AG20443 (cell line): Measurements from ENCODE around the gene ALG2.
A peak's percentile ranks its signal among the peaks of the same experiment; 100 is the strongest.
"Not testable (repeated sequence)": the region's sequence is repeated elsewhere in the genome, so short reads cannot be mapped to it uniquely, and the experiment has no call there.

ENCODE experiments used
- DNase-seq: peaks from one replicate; pipeline ENCODE4 v3.0.0; 2012; ENCODE audit warnings: low spot score, mixed read lengths

The ALG2 gene

GRCh38 chr9:99238331-99238730 lies 16.6 kb upstream of the ALG2 start:
- DNase-seq = no peak

- not testable (repeated sequence) for DNase-seq
Observed at GRCh38 chr9:99237849-99238248, 16.1 kb upstream of the ALG2 start.

GRCh38 chr9:99237356-99237755 lies 15.6 kb upstream of the ALG2 start:
- no peak for DNase-seq

DNA sequence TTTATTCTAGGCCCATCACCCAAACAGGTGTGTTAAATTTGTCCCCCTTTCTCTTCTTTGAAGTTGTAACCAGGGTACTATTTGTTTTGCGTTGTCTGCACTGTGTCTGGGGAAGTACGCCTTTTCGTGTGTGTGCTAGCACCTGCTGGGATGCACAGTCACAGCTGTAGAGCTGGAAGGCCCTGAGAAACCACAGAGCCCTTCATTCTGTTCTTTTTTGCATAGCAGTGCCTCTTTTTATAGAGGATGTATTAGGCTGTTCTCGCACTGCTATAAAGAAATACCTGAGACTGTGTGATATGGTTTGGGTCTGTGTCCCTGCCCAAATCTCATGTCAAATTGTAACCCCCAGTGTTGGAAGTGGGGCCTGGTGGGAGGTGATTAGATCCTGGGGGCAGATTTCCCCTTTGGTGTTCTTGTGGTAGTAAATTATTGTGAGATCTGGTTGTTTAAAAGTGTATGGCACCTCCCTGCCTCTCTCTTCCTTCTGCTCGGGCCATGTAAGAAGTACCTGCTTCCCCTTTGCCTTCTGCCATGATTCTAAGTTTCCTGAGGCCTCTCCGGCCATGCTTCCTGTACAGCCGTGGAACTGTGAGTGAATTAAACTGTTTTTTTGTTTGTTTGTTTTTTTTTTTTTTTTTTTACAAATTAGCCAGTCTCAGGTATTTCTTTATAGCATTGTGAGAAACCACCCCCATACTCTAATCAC lies 14.3 kb upstream of the ALG2 start:
- DNase-seq = no peak

- no peak for DNase-seq
Observed at GRCh38 chr9:99235069-99235468, 13.3 kb upstream of the ALG2 start.

DNA sequence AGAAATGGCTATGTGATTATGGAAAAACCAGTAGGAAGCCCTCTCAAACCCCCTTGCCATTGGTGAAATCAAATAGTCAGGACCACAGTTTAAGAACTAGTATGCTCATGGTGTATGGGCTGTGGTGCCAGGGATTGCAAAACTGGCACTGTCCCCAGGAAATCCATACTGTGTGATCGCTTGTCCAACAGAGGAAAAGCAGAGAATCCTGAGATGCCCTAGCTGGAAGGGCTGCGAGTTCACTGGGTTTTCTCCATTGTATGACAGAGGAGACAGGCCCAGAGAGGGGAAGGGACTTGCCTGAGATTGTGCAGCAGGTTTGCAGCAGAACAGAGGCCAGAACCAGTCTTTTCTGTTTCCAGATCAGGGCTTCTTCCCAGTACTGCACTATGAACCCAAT lies 12.9 kb upstream of the ALG2 start:
- DNase-seq = no peak

DNA sequence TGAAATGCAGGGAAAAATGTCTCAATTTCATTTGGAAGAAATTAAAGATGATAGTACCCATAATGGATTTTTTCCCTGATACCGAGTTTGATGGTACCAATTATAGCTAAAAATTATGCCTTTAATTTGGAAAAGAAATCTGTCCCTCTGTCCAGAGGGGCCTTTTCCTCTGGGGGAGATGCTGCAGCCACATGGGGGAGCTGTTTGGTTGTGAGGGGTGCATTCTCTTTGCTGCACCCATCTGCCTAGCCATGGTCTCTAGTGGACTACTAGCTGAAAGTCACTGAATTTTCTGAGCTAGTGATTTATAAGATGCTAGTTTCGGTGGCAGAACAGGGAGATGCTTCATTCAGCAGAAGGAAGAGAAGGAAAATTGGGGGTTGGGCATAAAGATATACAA lies 10.0 kb upstream of the ALG2 start:
- peak; percentile 48 for DNase-seq

DNA sequence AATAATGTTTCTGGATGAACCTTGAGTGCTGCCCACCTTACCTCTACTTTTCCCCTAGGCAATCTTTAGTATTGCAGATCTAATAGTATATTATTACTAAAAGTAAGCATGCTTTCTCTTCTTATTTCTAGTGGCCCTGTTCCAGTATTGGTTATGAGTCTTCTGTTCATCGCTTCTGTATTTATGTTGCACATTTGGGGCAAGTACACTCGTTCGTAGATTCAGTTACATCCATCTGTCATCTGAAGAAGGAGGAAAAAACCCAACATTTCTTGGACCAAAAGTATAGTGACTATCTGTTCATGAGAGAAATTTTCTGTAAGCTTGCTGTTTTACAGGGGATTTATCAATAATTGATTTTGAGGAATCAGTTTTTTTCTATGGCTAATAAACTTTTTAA lies 8.5 kb upstream of the ALG2 start:
- DNase-seq = no peak

GRCh38 chr9:99226054-99226453 lies 4.3 kb upstream of the ALG2 start:
- DNase-seq = no peak

DNA sequence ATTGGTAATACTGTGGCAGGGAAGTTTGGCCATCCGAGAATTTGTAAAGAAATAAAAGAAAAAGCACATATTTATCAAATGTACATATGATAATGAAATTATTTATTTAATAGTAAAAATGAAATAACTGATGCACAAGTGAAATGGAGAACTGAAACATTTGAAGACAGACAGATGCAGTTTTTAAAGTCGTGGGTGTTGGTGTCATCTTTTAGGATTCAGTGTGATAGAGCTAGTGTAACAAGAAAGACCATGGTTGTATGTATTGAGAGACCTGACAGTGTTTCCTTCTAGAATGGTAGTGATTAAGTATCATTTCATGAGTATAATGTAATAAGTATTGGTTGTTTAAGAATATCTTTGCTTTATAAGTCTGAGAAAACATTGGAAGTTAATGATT lies 2.7 kb upstream of the ALG2 start:
- DNase-seq = no peak

DNA sequence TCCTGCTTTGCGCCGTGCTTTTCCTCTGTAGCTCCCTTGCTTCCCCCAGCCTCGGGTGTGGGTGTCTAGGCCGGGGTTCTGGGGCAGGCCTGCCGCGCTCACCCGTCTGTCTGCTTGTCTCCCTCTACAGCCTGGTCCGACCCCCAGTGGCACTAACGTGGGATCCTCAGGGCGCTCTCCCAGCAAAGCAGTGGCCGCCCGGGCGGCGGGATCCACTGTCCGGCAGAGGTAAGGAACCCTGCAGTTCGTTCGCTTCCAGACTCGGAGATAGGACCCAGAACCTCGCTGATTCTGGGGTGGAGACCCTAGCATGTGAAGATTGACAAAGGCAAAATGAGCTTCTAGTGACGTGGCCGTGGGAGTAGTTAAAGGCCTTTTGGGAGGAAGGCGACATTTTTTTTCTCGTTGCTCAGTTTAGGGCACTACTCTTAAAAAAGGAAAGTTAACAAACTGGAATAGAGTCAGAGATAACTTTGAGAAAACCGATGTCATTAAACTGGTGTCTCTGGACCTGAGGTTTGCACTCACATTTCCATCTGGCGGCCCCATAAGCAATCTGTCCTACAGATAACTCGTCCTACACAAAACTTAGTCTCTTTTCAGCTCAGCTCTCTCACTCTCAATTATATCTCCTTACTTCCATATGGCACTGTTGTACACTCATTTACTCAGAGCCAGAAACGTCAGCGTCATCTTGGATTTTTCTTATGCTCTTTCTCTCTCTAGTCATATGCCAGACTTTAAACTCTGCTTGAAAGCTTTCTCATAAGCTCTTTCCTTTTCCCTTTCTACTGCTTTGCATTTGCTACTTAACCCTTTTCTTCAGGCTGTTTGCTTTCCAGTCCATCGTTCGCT lies 901 bp upstream of the ALG2 start:
- DNase-seq = no peak

DNA sequence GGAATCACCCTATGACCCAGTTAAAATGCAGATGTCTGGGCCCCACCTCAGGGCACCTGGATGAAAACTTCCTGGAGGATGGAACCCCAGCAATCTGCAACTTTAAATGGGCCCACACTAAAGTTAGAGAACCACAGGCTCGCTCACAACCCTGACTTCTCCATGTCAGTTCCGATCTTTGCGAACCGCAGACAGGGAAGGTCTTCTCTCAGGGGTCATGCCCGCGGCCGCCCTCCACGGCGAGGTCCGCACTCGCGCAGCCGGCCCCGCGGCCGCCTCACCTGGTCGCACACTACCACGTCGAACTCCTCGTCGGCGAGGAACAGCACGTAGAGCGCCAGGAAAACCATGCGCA lies 499 bp downstream of the ALG2 start:
- no peak for DNase-seq

GRCh38 chr9:99220011-99220410 lies 1.7 kb downstream of the ALG2 start:
- DNase-seq = no peak

- DNase-seq = no peak
Observed at GRCh38 chr9:99216073-99216472, 5.7 kb downstream of the ALG2 start.

- DNase-seq = no peak
Observed at GRCh38 chr9:99213197-99213596, 8.5 kb downstream of the ALG2 start.

GRCh38 chr9:99211746-99212145 lies 10.0 kb downstream of the ALG2 start:
- no peak for DNase-seq

DNA sequence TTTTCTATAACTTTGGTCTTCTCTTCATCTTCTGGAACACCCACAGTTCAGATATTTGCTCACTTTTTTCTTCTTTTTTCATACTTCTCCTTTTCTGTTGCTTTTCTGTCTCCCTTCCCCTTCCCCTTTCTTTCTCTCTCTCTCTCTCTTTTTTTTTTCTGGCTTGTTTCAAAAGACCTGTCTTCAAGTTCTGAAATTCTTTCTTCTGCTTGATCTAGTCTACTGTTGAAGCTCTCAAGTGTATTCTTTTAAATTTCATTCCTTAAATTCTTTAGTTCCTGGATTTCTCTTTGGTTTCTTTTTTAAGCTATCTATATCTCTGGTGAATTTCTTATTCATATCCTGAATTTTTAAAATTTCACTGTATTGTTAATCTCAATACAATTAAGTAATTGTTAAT lies 11.2 kb downstream of the ALG2 start:
- DNase-seq = no peak

GRCh38 chr9:99201603-99202002 lies 20.1 kb downstream of the ALG2 start:
- DNase-seq = no peak

GRCh38 chr9:99199938-99200539 lies 21.7 kb downstream of the ALG2 start:
- DNase-seq = no peak

DNA sequence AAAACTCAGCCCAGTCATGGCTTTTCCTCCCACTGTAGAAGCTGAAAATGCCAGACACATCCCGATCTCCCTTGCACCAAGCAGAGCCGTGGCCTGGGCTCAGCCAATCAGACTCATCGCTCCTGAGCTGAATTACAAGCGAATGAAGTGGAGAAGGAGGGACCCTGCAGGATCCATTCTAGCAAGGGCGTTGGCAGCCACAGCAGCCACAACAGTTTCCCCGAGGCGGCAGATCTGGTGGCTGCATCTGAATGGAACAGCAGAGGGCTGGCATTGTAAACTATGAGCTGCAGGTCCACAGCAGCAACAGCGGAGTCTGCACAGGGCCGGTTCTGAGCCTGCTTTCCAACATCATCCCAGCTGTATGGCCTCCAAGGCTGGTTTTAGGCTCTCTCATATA lies 23.8 kb downstream of the ALG2 start:
- no peak for DNase-seq

DNA sequence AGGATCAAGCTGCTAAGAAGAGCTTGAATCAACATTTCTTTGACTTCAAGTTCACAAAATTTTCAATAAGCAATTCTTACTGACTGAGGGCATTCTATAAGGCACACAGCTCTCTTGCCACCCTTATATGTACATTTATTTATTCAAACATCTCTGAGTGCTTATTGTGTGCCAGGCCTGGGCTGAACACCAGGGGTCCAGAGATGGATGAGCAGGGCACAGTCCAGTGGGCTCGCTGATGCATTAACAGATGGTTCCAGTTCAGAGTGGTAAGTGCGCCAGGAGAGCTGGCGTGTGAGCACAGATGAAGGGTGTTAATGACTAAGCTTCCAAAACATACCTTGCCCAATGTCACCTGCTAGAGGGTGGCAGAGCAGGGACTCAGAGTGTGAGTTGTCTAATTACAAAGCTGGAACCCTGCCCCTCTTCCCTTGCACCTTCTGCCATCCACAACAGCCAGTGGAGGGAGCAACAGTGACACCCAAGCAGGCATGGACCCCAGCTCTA lies 24.6 kb downstream of the ALG2 start:
- no peak for DNase-seq

DNA sequence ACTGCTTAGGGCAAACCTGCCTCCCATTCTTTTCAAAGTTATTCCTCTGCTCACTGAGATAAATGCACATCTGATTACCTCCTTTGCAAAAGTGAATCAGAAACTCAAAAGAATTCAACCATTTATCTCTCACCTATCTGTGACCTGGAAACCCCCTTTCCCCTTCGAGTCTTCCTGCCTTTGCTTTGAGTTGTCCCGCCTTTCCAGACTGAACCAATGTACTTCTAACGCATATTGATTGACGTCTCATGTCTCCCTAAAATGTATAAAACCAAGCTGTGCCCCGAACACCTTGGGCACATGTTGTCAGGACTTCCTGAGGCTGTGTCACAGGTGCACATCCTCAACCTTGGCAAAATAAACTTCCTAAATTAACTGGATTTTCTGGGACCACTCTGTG lies 25.3 kb downstream of the ALG2 start:
- DNase-seq = not testable (repeated sequence)

GRCh38 chr9:99193466-99193821 lies 28.3 kb downstream of the ALG2 start:
- no peak for DNase-seq
